CD1c-positive myeloid dendritic cell (primary cell): ENCODE data around the gene DAGLA.
A peak's percentile ranks its signal among the peaks of the same experiment; 100 is the strongest.

Experiments
- DNase-seq: peaks from one replicate; pipeline ENCODE4 v3.0.0-alpha.2; 2016; ENCODE audit errors: extremely low spot score

DAGLA gene

GRCh38 chr11:61728066-61728939, 48.1 kb downstream of the DAGLA start:
- no peak for DNase-seq

GRCh38 chr11:61728940-61729219, 48.7 kb downstream of the DAGLA start:
- no peak for DNase-seq

- no peak for DNase-seq
Measured at GRCh38 chr11:61730240-61730994, 50.2 kb downstream of the DAGLA start.

GRCh38 chr11:61731211-61731951, 51.2 kb downstream of the DAGLA start:
- DNase-seq = no peak

- DNase-seq = no peak
Measured at GRCh38 chr11:61731952-61732675, 51.9 kb downstream of the DAGLA start.

GRCh38 chr11:61732705-61733104, 52.5 kb downstream of the DAGLA start:
- DNase-seq = peak; percentile 48

GRCh38 chr11:61733120-61733978, 53.2 kb downstream of the DAGLA start:
- peak; percentile 93 for DNase-seq

GRCh38 chr11:61734767-61735166, 54.6 kb downstream of the DAGLA start:
- no peak for DNase-seq

GRCh38 chr11:61735391-61735790, 55.2 kb downstream of the DAGLA start:
- no peak for DNase-seq

GRCh38 chr11:61736310-61736709, 56.1 kb downstream of the DAGLA start:
- no peak for DNase-seq

GRCh38 chr11:61737131-61737530, 56.9 kb downstream of the DAGLA start:
- no peak for DNase-seq

- DNase-seq = no peak
Measured at GRCh38 chr11:61737636-61738386, 57.6 kb downstream of the DAGLA start.

- no peak for DNase-seq
Measured at GRCh38 chr11:61738776-61739175, 58.6 kb downstream of the DAGLA start.

- no peak for DNase-seq
Measured at GRCh38 chr11:61739413-61739812, 59.2 kb downstream of the DAGLA start.

GRCh38 chr11:61739966-61740365, 59.8 kb downstream of the DAGLA start:
- no peak for DNase-seq

GRCh38 chr11:61742391-61742790, 62.2 kb downstream of the DAGLA start:
- peak; percentile 86 for DNase-seq

- DNase-seq = no peak
Measured at GRCh38 chr11:61743486-61744095, 63.4 kb downstream of the DAGLA start.

- no peak for DNase-seq
Measured at GRCh38 chr11:61744181-61744580, 64.0 kb downstream of the DAGLA start.

GRCh38 chr11:61744609-61745156, 64.5 kb downstream of the DAGLA start:
- DNase-seq = no peak
